Endothelial cell of hepatic sinusoid (primary cell): ENCODE data around the gene KRT76.

Experiments used
- in situ Hi-C: cut with HindIII; loops from 2 replicates; pipeline ENCODE4 v1.10.0; 2017; ENCODE audit warnings: low sequenced_read_pairs

The KRT76 gene

GRCh38 chr12:52742196-52742580 lies 35.0 kb downstream of the KRT76 start:
- in situ Hi-C loops, result no loop called here

GRCh38 chr12:52741375-52742195 lies 35.6 kb downstream of the KRT76 start:
- in situ Hi-C loops, result no loop called here

DNA sequence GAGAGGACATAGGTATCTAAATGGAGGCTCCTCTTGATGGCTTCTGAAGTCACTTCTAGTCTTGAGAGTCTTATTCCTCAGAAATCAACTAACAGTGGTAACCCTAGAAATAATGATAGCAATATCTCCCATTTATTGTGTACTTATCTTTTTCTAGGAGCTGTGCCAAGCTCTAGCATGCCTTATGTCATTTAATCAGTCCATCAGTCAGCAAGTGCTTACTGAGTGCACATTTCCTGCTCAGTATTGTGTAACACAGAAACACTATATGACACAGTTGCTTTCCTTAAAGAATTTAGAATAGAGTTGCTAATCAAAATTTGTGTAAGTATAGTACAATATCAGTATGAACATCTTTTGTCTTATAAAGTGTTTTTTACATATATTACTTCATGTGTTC lies 36.6 kb downstream of the KRT76 start:
- in situ Hi-C loops, result no loop called here

GRCh38 chr12:52739963-52740362 lies 37.2 kb downstream of the KRT76 start:
- in situ Hi-C loops, result no loop called here

- in situ Hi-C loops, result no loop called here
Observed at GRCh38 chr12:52735816-52736632, 41.1 kb downstream of the KRT76 start.

GRCh38 chr12:52735106-52735505 lies 42.0 kb downstream of the KRT76 start:
- in situ Hi-C loops, result no loop called here

DNA sequence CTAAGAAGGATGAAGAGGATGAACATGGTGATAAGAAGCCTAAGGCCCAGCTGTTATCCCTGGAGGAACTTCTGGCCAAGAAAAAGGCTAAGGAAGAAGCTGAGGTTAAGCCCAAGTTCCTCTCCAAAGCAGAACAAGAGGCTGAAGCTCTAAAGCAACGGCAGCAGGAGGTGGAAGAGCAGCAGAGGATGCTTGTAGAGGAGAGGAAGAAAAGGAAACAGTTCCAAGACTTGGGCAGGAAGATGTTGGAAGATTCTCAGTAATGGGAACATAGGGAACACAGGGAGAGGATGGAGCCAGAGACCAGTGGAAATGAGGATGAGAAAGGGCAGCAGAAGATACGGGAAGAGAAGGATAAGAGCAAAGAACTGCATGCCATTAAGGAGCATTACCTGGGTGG lies 46.4 kb downstream of the KRT76 start:
- in situ Hi-C loops, result no loop called here

DNA sequence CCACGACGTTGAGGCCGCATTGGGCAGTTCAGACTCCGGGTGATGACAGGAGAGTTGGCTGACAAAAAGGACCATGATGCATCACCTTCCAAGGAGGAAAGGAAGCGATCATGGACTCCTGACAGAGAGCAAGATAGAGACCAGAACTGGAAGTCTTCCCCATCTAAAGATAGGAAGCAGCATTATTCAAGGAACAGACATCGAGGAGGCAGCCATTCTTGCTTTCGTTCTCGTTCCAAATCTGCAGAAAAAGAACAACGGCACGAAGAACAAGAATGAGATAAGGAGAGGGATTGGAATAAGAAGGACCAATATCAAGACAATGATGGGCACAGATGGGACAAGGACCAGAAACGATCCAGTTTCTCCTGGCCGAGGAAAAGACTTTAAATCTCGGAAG lies 46.8 kb downstream of the KRT76 start:
- in situ Hi-C loops, result no loop called here

GRCh38 chr12:52729147-52729546 lies 48.0 kb downstream of the KRT76 start:
- in situ Hi-C loops, result no loop called here

- in situ Hi-C loops, result no loop called here
Observed at GRCh38 chr12:52728374-52728773, 48.8 kb downstream of the KRT76 start.

DNA sequence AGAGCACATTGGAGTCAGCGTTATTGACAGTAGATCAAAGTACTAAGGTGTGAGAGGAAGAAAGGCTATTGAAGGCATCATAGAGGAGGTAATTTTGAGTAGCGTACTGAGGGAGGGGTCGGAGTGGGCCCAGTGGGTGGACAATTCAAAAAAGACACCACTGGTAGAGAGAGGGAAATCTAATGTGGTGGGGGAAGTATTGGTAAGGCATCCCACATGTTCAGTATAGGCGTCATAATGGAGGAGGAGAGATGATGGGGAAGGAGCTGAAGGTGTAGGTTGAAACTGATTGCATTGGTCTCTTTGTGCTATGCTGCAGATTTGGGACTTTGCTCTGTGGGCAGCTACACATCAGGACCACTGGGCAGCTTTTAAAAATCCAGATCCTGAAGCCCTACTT lies 50.1 kb downstream of the KRT76 start:
- in situ Hi-C loops, result no loop called here

GRCh38 chr12:52726451-52726850 lies 50.7 kb downstream of the KRT76 start:
- in situ Hi-C loops, result no loop called here

- in situ Hi-C loops, result loop anchor here (25.0 kb wide), 1 partner anchor 138 kb away; no protein-coding TSS in a partner anchor
Observed at GRCh38 chr12:52724384-52724783, 52.8 kb downstream of the KRT76 start.

DNA sequence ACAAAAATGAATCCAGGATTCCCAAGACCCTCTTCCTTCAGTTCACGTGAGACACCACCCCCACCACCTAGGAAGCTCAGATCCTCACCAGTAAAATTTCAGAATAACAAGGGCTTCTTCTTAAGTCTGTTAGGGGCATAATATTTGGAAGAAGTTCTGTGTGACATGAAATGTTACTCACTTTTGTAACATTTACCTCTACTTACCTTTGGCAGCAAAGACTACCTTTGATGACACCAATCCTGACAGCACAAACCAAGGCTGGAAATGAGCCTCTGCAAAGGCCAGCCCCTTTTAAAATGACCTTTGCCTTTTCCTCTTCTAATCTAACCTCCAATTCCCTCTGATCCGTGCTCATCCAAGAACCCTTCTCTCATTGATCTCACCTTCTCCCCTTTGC lies 54.5 kb downstream of the KRT76 start:
- in situ Hi-C loops, result loop anchor here (25.0 kb wide), 1 partner anchor 140 kb away; no protein-coding TSS in a partner anchor

- in situ Hi-C loops, result loop anchor here (25.0 kb wide), 1 partner anchor 140 kb away; no protein-coding TSS in a partner anchor
Observed at GRCh38 chr12:52721838-52722470, 55.2 kb downstream of the KRT76 start.

- in situ Hi-C loops, result loop anchor here (25.0 kb wide), 1 partner anchor 142 kb away; no protein-coding TSS in a partner anchor
Observed at GRCh38 chr12:52720365-52720886, 56.7 kb downstream of the KRT76 start.
